HepG2 (cell line): ENCODE results near the gene PEX19. TPM values are rescaled to one million over a fixed set of nuclear protein-coding genes. Genes with fewer than 3 reads are reported as not detected.
A peak's percentile ranks its signal among the peaks of the same experiment; 100 is the strongest.

ENCODE experiments used
- DBP ChIP-seq: sonication (generic); formaldehyde crosslinking; IDR thresholded peaks from 2 replicates; pipeline ENCODE4 v1.4.0; 2020; ENCODE audit warnings: missing genetic modification reagents; ENCODE audit errors: not compliant biosample characterization
- PAXIP1 ChIP-seq: sonication (generic); formaldehyde crosslinking; conservative IDR thresholded peaks from 2 replicates; pipeline ENCODE4 v1.4.0; 2020; ENCODE audit warnings: mild to moderate bottlenecking, missing genetic modification reagents, moderate library complexity
- SKIL ChIP-seq: sonication (generic); formaldehyde crosslinking; IDR thresholded peaks from 2 replicates; pipeline ENCODE4 v1.8.0; 2022; ENCODE audit warnings: missing genetic modification reagents, mild to moderate bottlenecking, moderate library complexity, borderline replicate concordance
- SRY ChIP-seq: sonication (generic); formaldehyde crosslinking; IDR thresholded peaks from 2 replicates; pipeline ENCODE4 v1.8.0; 2022; ENCODE audit warnings: mild to moderate bottlenecking, missing genetic modification reagents
- TAF1 ChIP-seq: sonication (generic); formaldehyde crosslinking; IDR thresholded peaks from 2 replicates; pipeline ENCODE4 v1.4.0; 2020; ENCODE audit warnings: missing genetic modification reagents
- ZNF235 ChIP-seq: sonication (generic); formaldehyde crosslinking; IDR thresholded peaks from 2 replicates; pipeline ENCODE4 v1.8.1; 2023; ENCODE audit warnings: mild to moderate bottlenecking, missing genetic modification reagents, borderline replicate concordance
- ZNF329 ChIP-seq: sonication (generic); formaldehyde crosslinking; IDR thresholded peaks from 2 replicates; pipeline ENCODE4 v1.9.0; 2021; ENCODE audit warnings: low read depth, mild to moderate bottlenecking, missing genetic modification reagents
- ZNF382 ChIP-seq: sonication (generic); formaldehyde crosslinking; IDR thresholded peaks from 2 replicates; pipeline ENCODE4 v1.5.0; 2020; ENCODE audit warnings: missing genetic modification reagents, mild to moderate bottlenecking, borderline replicate concordance
- ZNF44 ChIP-seq: sonication (generic); formaldehyde crosslinking; IDR thresholded peaks from 2 replicates; pipeline ENCODE4 v1.5.1; 2020; ENCODE audit warnings: mild to moderate bottlenecking, missing genetic modification reagents
- ZNF646 ChIP-seq: sonication (generic); formaldehyde crosslinking; IDR thresholded peaks from 2 replicates; pipeline ENCODE4 v1.9.0; 2021; ENCODE audit warnings: mild to moderate bottlenecking, missing genetic modification reagents
- ZNF7 ChIP-seq: IDR thresholded peaks from 2 replicates; pipeline ENCODE4 v1.6.1; 2016; ENCODE audit warnings: missing biosample characterization, missing genetic modification reagents
- polyA plus RNA-seq, 8 experiments: library from polyadenylated mRNA; depleted of rRNA in 3 of 8; stranded (reverse) in 7 of 8; unstranded in 1 of 8; fragments of >200 nt; fragmentation: Illumina TruSeq in 4 of 8; extraction: Trizol in 4 of 8; gene quantifications; 2 replicates each; pipeline versions ENCODE4 v1.2.1 to v1.2.3, GENCODE V29; 2011 to 2016; ENCODE audit warnings: low read depth in 4 of 8, missing spikeins in 1 of 8, mixed read lengths in 1 of 8; ENCODE audit not compliant: insufficient read depth in 1 of 8
- total RNA-seq, 5 experiments: library from RNA; depleted of rRNA; stranded (reverse); fragments of >200 nt; fragmentation: Illumina TruSeq; extraction: Trizol; gene quantifications; 2 replicates each; pipeline ENCODE4 v1.2.3, GENCODE V29; 2016; ENCODE audit warnings: low read depth in 1 of 5
- TF ChIP-seq, protein P1 (sequence below): sonication (generic); formaldehyde crosslinking; IDR thresholded peaks from 2 replicates; pipeline ENCODE4 v1.4.0; 2020; ENCODE audit warnings: mild to moderate bottlenecking, missing genetic modification reagents

PEX19 gene
- total and polyA plus RNA-seq, 2 of the 13 experiments (the other 11 are each of a cell fraction or from before 2014, with no cell fraction given), result 47.0 to 51.8 TPM

DNA sequence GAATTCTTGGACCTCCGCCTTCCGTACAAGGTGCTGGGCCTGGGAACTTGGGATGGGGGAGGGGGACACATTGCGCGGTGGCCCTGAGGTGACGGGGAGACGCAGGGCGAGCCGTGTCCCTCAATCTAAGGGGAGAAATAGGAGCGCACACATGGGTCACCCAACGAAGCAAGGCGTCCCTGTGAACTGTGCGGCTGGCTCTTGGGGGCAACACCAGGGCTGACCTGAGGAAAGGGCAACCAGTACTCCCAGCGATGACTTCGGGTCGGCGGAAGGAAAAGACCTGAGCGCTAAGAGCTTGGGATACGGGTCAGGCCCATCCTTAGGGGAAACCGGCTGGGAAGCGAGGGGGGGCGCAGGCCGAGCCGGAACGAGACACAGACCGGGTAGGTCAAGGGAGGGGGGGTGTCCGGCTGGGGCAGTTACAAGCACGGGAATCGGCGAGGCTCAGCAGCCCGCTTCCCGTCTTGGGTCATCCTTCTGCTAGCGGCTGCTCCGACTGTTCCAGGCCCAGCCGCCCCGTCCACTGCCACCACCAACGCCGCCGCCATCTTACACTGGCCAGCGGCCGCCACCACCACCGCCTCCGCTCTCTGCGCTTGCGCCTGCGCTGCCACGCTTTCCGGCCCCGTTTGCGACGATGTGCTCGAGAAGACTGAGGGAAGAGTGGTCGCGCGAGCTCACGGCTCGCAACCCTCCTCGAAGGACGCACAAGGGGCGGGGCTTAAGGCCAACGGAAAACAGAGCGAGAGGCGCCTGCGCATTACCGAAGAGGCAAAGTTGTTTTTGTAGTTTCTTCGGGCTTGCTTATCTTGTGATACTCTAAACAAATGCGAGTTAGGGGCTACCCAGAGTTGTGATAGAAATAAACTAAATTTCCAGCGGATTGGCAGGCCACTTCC, 22.8 kb downstream of the PEX19 start, which contains the start of gene DCAF8 (continued):
- TF ChIP-seq, protein P1, sequence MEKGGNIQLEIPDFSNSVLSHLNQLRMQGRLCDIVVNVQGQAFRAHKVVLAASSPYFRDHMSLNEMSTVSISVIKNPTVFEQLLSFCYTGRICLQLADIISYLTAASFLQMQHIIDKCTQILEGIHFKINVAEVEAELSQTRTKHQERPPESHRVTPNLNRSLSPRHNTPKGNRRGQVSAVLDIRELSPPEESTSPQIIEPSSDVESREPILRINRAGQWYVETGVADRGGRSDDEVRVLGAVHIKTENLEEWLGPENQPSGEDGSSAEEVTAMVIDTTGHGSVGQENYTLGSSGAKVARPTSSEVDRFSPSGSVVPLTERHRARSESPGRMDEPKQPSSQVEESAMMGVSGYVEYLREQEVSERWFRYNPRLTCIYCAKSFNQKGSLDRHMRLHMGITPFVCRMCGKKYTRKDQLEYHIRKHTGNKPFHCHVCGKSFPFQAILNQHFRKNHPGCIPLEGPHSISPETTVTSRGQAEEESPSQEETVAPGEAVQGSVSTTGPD (CRISPR knock-in tag), result no peak
- no peak for TF ChIP-seq SKIL (CRISPR knock-in tag)
- no peak for TF ChIP-seq ZNF646 (CRISPR knock-in tag)
- no peak for TF ChIP-seq ZNF382
- peak; percentile 87; the same call in 1 of the 2 replicates for TF ChIP-seq ZNF329
- no peak for TF ChIP-seq PAXIP1 (CRISPR knock-in tag)
- TF ChIP-seq DBP (CRISPR knock-in tag), result no peak
- no peak for TF ChIP-seq ZNF7 (CRISPR knock-in tag)
- no peak for TF ChIP-seq SRY
- TF ChIP-seq ZNF235 (CRISPR knock-in tag), result no peak
- peak; percentile 100 for TF ChIP-seq TAF1 (CRISPR knock-in tag)
- TF ChIP-seq ZNF44 (CRISPR knock-in tag), result 0 out of 2 replicates have a peak, but pooled peaks have one; percentile 52
